GM10847 (cell line): ENCODE results near the gene TTLL10.

Experiments
- POLR2A ChIP-seq: IDR thresholded peaks from 2 replicates; pipeline ENCODE4 v1.6.1; 2011; ENCODE audit not compliant: insufficient read length; ENCODE audit errors: extremely low read depth

TTLL10 gene

DNA sequence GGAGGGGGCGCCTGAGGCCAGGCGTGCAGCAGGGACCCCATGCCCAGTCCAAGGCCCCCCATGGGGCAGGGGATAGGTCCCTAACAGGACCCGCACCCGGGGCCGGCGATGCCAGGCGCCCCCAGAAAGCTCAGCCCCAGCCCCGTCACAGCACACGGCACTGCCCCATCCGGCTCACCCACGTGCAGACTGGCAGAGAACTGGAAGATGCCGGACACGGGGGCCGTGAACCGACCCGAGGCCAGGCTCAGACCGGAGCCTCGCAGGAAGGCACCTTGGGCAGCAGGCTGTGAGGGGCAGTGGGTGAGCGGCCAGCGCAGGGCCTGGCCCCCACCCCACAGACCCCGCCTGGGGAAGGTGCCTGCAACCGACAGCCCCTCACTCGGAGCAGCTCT lies 69.6 kb downstream of the TTLL10 start:
- TF ChIP-seq POLR2A, result no peak

DNA sequence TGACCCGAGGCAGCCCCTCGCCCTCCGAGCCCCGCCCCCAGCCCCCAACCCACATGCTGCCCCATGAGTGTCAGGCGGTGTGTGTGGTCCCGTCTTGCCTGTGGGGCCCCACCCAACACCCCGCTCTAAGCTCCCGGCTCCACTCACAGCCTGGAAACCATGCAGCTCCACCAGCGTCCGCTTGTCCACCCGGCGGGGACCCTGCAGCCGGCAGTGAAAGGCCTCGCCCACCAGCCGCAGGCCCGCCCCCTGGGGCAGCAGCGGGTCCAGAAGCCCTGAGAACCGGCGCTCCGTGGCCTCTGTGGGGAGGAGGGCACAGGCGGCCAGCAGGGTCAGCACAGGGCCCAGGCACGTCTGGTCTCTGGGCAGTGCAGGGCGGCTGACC lies 70.1 kb downstream of the TTLL10 start:
- TF ChIP-seq POLR2A, result no peak

DNA sequence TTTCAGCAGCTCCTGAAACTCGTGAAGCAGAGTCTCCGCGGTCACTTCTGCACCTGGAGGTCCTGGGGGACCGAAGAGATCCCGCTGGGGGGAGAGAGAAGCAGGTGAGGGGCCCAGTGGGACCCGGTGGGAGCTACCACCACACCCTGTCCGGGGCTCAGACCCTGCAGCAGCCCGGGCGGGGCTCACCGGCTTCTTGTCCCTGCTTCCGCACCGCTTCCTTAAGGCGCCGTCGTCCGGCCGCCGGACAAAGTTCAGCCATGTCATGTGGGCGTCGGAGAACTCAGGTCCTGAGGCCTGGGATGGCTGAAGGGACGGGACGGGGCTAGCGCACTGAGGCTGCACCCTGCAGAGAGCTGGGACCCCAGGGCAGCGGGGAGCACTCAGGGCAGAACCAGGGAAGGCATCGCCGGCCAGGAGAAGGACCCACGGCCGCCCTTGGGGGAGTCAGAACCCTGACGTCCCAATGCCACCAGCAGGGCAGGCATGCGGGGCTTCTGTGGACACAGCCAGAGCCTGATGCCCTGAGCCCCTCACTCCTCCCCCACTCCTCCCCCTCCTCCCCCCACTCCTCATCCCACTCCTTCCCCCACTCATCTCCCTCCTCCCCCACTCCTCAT lies 70.6 kb downstream of the TTLL10 start:
- TF ChIP-seq POLR2A, result no peak

DNA sequence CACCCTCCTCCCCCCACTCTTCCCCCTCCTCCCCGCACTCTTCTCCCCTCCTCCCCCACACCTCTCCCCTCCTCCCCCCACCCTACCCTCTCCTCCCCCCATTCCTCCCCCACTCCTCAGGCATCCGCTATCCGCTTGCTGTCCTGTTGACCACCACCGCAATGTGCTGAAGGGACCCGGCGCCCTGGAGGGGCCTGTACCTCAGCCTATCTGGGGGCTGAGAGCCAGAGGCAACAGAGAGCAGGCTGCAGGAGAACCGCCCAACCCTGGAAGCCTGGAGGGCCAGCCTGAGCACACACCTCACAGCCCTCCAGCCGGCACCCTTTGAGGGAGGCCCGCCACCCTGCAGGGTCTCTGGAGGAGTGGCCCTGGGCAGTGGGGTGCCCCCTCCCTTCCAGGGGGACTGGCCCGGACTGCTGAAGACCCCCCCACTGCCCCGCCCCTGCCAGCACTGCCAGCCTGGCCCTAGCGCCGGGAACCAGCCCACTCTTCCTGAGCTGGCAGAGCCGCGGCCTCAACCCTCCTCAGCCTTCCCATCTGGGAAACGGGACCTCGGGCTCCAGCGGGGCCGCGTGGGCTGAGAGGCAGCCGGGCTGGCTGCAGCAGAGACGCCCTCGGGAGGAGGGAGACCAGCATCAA lies 71.6 kb downstream of the TTLL10 start:
- no peak for TF ChIP-seq POLR2A

DNA sequence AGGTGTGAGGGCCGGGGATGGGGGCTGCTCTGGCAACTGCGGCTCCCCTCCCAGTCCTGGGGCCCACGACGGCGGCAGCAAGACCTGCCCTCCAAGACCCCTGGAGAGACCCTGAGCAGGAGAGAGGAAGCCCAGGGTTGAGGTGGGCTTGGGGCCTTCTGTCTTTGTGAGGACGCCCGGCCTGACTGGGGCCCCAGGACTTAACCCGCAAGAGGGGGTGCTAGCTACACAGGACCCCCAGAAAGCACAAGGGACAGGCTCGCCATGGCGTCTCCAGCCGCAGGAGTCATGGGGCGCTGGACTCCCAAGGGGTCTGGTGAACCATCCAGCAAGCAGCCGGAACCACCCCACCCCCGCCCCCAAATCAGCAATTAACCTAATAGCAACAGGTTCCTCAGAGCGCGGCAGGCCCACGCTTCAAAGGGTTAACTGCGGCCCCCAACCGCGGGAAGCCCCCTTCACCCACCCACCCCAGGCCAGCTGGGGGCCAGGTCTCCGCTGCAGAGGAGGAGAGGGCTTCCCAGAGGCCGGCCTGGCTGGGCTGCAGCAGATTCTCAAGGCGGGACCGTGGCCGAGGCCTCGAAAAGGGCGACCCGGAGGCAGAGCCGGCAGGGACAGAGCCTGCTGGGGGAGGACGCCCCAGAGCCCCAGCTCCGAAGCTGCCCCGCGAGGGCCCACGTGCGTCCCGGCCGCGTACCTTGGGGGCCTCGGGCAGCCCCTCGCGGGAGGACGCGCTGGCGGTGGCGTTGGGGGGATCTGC lies 72.3 kb downstream of the TTLL10 start:
- TF ChIP-seq POLR2A, result no peak

DNA sequence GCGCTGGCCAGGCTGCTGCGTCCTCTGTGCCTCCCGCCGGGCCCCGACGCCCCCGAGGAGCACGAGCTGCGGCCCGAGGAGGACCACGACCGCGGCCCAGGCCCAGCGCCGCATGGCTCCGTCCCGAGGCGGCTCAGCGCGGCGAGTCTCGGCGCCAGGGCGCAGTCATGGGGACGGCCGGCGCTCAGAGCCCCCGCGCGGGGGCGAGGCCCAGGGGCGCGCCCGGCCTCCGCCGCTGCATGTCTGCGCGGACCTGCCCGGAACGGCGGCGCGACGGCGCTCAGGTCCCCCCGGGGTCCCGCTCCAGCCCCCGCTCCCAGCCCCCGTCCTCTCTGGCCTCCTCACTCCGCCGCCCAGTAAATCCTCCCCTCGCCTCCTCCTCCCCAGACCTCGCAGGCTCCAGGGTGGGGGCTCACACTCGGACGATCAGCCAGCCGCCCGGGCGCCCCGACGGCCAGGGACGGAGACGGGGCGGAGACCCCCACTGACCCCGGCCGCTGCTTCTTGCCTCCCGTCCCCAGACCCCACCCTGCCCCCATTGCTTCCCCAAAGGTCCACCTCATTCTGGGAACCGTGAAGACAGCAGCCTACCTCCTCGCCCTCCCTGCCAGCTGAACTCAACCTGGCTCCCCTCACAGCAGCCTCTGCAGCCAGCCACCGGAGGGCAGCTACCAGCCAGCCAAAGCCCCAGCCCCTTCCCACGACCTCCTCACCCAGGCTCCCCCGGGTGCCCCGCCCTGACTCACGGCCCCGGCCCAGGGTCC lies 73.1 kb downstream of the TTLL10 start, which contains the start of gene C1QTNF12:
C1QTNF12 (minus strand) TSS at position 146 of the 764 bp plus-strand sequence; CDS start at position 114, 32 bp downstream.
- no peak for TF ChIP-seq POLR2A

DNA sequence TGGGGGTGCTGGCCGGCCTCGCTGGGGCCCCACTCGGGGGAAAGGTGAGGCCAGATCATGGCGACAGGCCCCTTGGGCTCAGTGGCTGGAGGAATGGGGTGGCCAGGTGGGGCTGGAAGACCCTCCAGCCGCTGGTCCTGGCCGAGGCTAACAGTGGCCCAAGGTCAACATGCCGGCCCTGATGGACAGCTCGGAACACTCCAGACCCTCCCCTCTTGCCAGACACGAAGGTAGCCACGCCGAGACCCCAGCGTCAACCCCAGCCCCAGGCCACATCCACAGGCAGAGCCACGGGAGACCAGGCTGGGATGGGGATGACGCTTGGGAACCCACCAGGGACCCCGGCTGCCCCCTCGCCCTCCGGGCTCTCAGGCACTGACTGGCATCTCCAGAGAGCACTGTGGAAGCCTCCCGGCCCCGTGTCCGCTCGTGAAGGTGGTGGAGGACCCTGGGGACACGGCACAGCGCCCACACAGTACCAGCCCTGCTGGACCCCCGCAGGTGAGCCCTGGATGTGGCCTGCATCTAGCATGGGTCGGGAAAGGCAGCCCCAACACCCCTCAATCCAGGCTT lies 73.7 kb downstream of the TTLL10 start:
- no peak for TF ChIP-seq POLR2A
